ENCODE measurements around the gene PCDHB2.
"Not testable (repeated sequence)": the region's sequence is repeated elsewhere in the genome, so short reads cannot be mapped to it uniquely, and the experiment has no call there.

PCDHB2 gene

GRCh38 chr5:141137346-141137745, 42.9 kb downstream of the PCDHB2 start:
- not testable (repeated sequence) for DNase-seq

Measured in NCI-H510A (cell line).